DOHH2 (cell line): ENCODE measurements around the gene TPPP2.

ENCODE experiments used
- H3F3A ChIP-seq: fragments of 200-600 bp; sonication (generic), shearing (Covaris generic); 2 replicates; pipeline ENCODE4 v1.6.0; 2016; ENCODE audit warnings: antibody characterized with exemption, mild to moderate bottlenecking; ENCODE audit not compliant: control insufficient read depth, insufficient read depth
- H3K27ac ChIP-seq: fragments of 200-600 bp; sonication (generic); 2 replicates; pipeline ENCODE4 v1.5.1; 2014; ENCODE audit warnings: low read depth, mild to moderate bottlenecking, low read length, moderate library complexity
- H3K27me3 ChIP-seq: fragments of 200-600 bp; sonication (generic); 2 replicates; pipeline ENCODE4 v1.6.1; 2014; ENCODE audit warnings: mild to moderate bottlenecking, low read length, mixed read lengths; ENCODE audit not compliant: control insufficient read depth
- H3K36me3 ChIP-seq: fragments of 200-600 bp; sonication (generic); 2 replicates; pipeline ENCODE4 v1.6.1; 2014; ENCODE audit warnings: mild to moderate bottlenecking, low read length, moderate library complexity, mixed read lengths; ENCODE audit not compliant: control insufficient read depth
- H3K4me1 ChIP-seq: fragments of 200-600 bp; sonication (generic); 2 replicates; pipeline ENCODE4 v1.6.1; 2014; ENCODE audit warnings: mild to moderate bottlenecking, low read length, mixed read lengths; ENCODE audit not compliant: control insufficient read depth
- H3K4me2 ChIP-seq: fragments of 200-600 bp; sonication (generic); 2 replicates; pipeline ENCODE4 v1.6.0; 2014; ENCODE audit warnings: mild to moderate bottlenecking, low read length, moderate library complexity
- H3K4me3 ChIP-seq: fragments of 200-600 bp; sonication (generic); 2 replicates; pipeline ENCODE4 v1.5.1; 2014; ENCODE audit warnings: mild to moderate bottlenecking, low read length, mixed read lengths
- H3K79me2 ChIP-seq: fragments of 200-600 bp; sonication (generic); 2 replicates; pipeline ENCODE4 v1.6.1; 2014; ENCODE audit warnings: mild to moderate bottlenecking, low read length, mixed read lengths; ENCODE audit not compliant: control insufficient read depth
- H3K9me2 ChIP-seq: fragments of 200-600 bp; sonication (generic); replicated peaks from 2 replicates; pipeline ENCODE4 v1.6.1; 2014; ENCODE audit warnings: mild to moderate bottlenecking, low read length, mixed read lengths; ENCODE audit not compliant: control insufficient read depth
- H3K9me3 ChIP-seq: fragments of 200-600 bp; sonication (generic); 2 replicates; pipeline ENCODE4 v1.6.1; 2014; ENCODE audit warnings: antibody characterized with exemption, low read length, mixed read lengths; ENCODE audit not compliant: control insufficient read depth, insufficient read depth
- H4K20me1 ChIP-seq: fragments of 200-600 bp; sonication (generic); 2 replicates; pipeline ENCODE4 v1.6.0; 2014; ENCODE audit warnings: low read depth, mild to moderate bottlenecking, antibody characterized with exemption, low read length, moderate library complexity; ENCODE audit not compliant: control insufficient read depth, insufficient read depth
- CTCF ChIP-seq: fragments of 200-600 bp; sonication (generic); IDR thresholded peaks from one replicate; pipeline ENCODE4 v1.5.1; 2014; ENCODE audit warnings: antibody characterized with exemption, mild to moderate bottlenecking, low read depth, low read length; ENCODE audit not compliant: poor library complexity, severe bottlenecking
- EZH2phosphoT487 ChIP-seq: fragments of 200-600 bp; sonication (generic); IDR thresholded peaks from 2 replicates; pipeline ENCODE4 v1.6.1; 2017; ENCODE audit warnings: borderline replicate concordance, mild to moderate bottlenecking, antibody characterized with exemption, low read length, moderate library complexity, mixed read lengths

The TPPP2 gene

GRCh38 chr14:21053184-21054122 lies 23.4 kb downstream of the TPPP2 start:
- Histone ChIP-seq H4K20me1 (no peaks in the 10 kb centered on the region), H3K27me3 (peaks cover 20% of the 10 kb centered on the region), H3K79me2 (no peaks in the 10 kb centered on the region), H3K4me1 (no peaks in the 10 kb centered on the region), H3K4me3 (no peak overlapping the region), H3K9me3 (no peaks in the 10 kb centered on the region), H3K36me3 (no peaks in the 10 kb centered on the region), H3F3A (no peaks in the 10 kb centered on the region), H3K4me2 (no peak overlapping the region), H3K27ac (no peak overlapping the region), H3K9me2 (no peaks in the 10 kb centered on the region)
- TF ChIP-seq EZH2phosphoT487, result no peak
- no peak for TF ChIP-seq CTCF

GRCh38 chr14:21054123-21054767 lies 24.2 kb downstream of the TPPP2 start:
- Histone ChIP-seq H3K9me3 (no peaks in the 10 kb centered on the region), H3K79me2 (no peaks in the 10 kb centered on the region), H3K4me1 (no peaks in the 10 kb centered on the region), H3K36me3 (no peaks in the 10 kb centered on the region), H3K27ac (no peak overlapping the region), H3K27me3 (peaks cover 18% of the 10 kb centered on the region; the same call in 1 of the 2 replicates), H4K20me1 (no peaks in the 10 kb centered on the region), H3K9me2 (no peaks in the 10 kb centered on the region), H3F3A (no peaks in the 10 kb centered on the region), H3K4me3 (no peak overlapping the region), H3K4me2 (no peak overlapping the region)
- TF ChIP-seq CTCF (no peak), EZH2phosphoT487 (no peak)

- no peaks in the 10 kb centered on the region for H3K36me3 ChIP-seq
- H3K9me2 ChIP-seq, result no peaks in the 10 kb centered on the region
- H3K9me3 ChIP-seq, result no peaks in the 10 kb centered on the region
- H4K20me1 ChIP-seq, result no peaks in the 10 kb centered on the region
- H3K27me3 ChIP-seq, result peaks cover 15% of the 10 kb centered on the region; the same call in 1 of the 2 replicates
- no peaks in the 10 kb centered on the region for H3F3A ChIP-seq
- TF ChIP-seq EZH2phosphoT487 (no peak), CTCF (no peak)
- no peak overlapping the region for H3K27ac ChIP-seq
- H3K4me2 ChIP-seq, result no peak overlapping the region
- no peaks in the 10 kb centered on the region for H3K79me2 ChIP-seq
- H3K4me1 ChIP-seq, result no peaks in the 10 kb centered on the region
- no peak overlapping the region for H3K4me3 ChIP-seq
Observed at GRCh38 chr14:21054768-21055145, 24.7 kb downstream of the TPPP2 start.
